ENCODE results near the gene RAB25. TPM values are rescaled to one million over a fixed set of nuclear protein-coding genes. Genes with fewer than 3 reads are reported as not detected.
A peak's percentile ranks its signal among the peaks of the same experiment; 100 is the strongest.

The RAB25 gene
- total and polyA plus RNA-seq, 4 experiments from 2014 or later: 0.53 to 6.6 (median 3.7) TPM

- ChIA-PET POLR2A (ENCODE audit: partially characterized antibody) (interaction anchor here (1.4 kb wide), 1 partner anchor 8 kb away, joined by 4 read pairs; the partner anchor contains the start of gene UBQLN4), CTCF (ENCODE audit: partially characterized antibody) (interaction anchor here (0.8 to 1.2 kb wide), 2 partner anchors 18 to 37 kb away, joined by 3 read pairs; no protein-coding TSS in a partner anchor)
- Histone ChIP-seq H3K27ac (ENCODE audit: low read depth, low read length) (no peak overlapping the region), H3K36me3 (ENCODE audit: insufficient read depth, low read length) (peaks cover 40% of the 10 kb centered on the region), H3K4me3 (ENCODE audit: low read length in 2 of 2) (no peak overlapping the region), H3K4me1 (ENCODE audit: insufficient read depth, low read length) (peaks cover 11% of the 10 kb centered on the region), H3K9me3 (ENCODE audit: control insufficient read depth in 1 of 2, low read length in 2 of 2) (no peaks in the 10 kb centered on the region), H3K27me3 (ENCODE audit: insufficient read depth, low read length) (no peaks in the 10 kb centered on the region)
- H3K4me3 Mint-ChIP-seq: peak overlapping the region in 6 of 8 donors; percentile 5 to 62 (median 42)
- DNase-seq: peak in 2 of 5 donors; percentile 10 to 13
- intact Hi-C loops (cut with micrococcal nuclease): no loop called here
- no peaks in the 10 kb centered on the region for H3K27me3 Mint-ChIP-seq
- peaks cover 33 to 58% of the 10 kb centered on the region in 2 donors for H3K36me3 Mint-ChIP-seq
- H3K4me1 Mint-ChIP-seq: peaks cover 12 to 20% (median 15%) of the 10 kb centered on the region in 4 donors
- peaks cover 0 to 3% (median 0%) of the 10 kb centered on the region in 8 donors for H3K9me3 Mint-ChIP-seq
- peak overlapping the region in 6 of 7 donors; percentile 40 to 86 (median 77) for H3K27ac Mint-ChIP-seq
Observed at GRCh38 chr1:156045076-156045475, 15.9 kb upstream of the RAB25 start.

GRCh38 chr1:156048663-156049258, 12.2 kb upstream of the RAB25 start:
- Histone ChIP-seq H3K27me3 (ENCODE audit: insufficient read depth, low read length) (no peaks in the 10 kb centered on the region), H3K9me3 (ENCODE audit: control insufficient read depth in 1 of 2, low read length in 2 of 2) (no peaks in the 10 kb centered on the region), H3K36me3 (ENCODE audit: insufficient read depth, low read length) (peaks cover 15% of the 10 kb centered on the region), H3K27ac (ENCODE audit: low read depth, low read length) (no peak overlapping the region), H3K4me1 (ENCODE audit: insufficient read depth, low read length) (peaks cover 18% of the 10 kb centered on the region), H3K4me3 (ENCODE audit: low read length in 2 of 2) (no peak overlapping the region)
- CTCF ChIA-PET (ENCODE audit: partially characterized antibody): no interaction called here
- POLR2A ChIA-PET (ENCODE audit: partially characterized antibody): interaction anchor here (1.3 kb wide), 1 partner anchor 28 kb away, joined by 3 read pairs; the partner anchor contains the start of gene SSR2
- no peaks in the 10 kb centered on the region for H3K27me3 Mint-ChIP-seq
- intact Hi-C loops (cut with micrococcal nuclease): no loop called here
- H3K4me1 Mint-ChIP-seq: peaks cover 15 to 41% (median 27%) of the 10 kb centered on the region in 4 donors
- peaks cover 0 to 3% (median 0%) of the 10 kb centered on the region in 8 donors for H3K9me3 Mint-ChIP-seq
- no peak overlapping the region for H3K4me3 Mint-ChIP-seq
- H3K36me3 Mint-ChIP-seq: peaks cover 16 to 36% of the 10 kb centered on the region in 2 donors
- no peak overlapping the region for H3K27ac Mint-ChIP-seq
- DNase-seq: no peak

GRCh38 chr1:156050376-156050775, 10.6 kb upstream of the RAB25 start:
- CTCF ChIA-PET (ENCODE audit: partially characterized antibody): no interaction called here
- peak overlapping the region in 1 of 8 donors; percentile 5 for H3K4me3 Mint-ChIP-seq

GRCh38 chr1:156051011-156051725, 9.8 kb upstream of the RAB25 start:
- peak overlapping the region in 4 of 7 donors; percentile 32 to 87 (median 42) for H3K27ac Mint-ChIP-seq
- CTCF ChIA-PET (ENCODE audit: partially characterized antibody): interaction anchor here (0.6 to 0.9 kb wide), 2 partner anchors 25 to 114 kb away, joined by 3 to 4 read pairs; no protein-coding TSS in a partner anchor

More at GRCh38 chr1:156050376-156050775, 10.6 kb upstream of the RAB25 start:
- intact Hi-C loops (cut with micrococcal nuclease): loop anchor here (5.0 kb wide), 1 partner anchor 43 kb away; no protein-coding TSS in a partner anchor
- Histone ChIP-seq H3K36me3 (ENCODE audit: insufficient read depth, low read length) (peaks cover 15% of the 10 kb centered on the region), H3K27me3 (ENCODE audit: insufficient read depth, low read length) (no peaks in the 10 kb centered on the region), H3K27ac (ENCODE audit: low read depth, low read length) (no peak overlapping the region), H3K4me1 (ENCODE audit: insufficient read depth, low read length) (peaks cover 13% of the 10 kb centered on the region), H3K4me3 (ENCODE audit: low read length in 2 of 2) (no peak overlapping the region), H3K9me3 (ENCODE audit: control insufficient read depth in 1 of 2, low read length in 2 of 2) (no peaks in the 10 kb centered on the region)
- Mint-ChIP-seq H3K27me3 (no peaks in the 10 kb centered on the region), H3K27ac (peak overlapping the region in 2 of 7 donors; percentile 13 to 18), H3K9me3 (peaks cover 0 to 3% (median 0%) of the 10 kb centered on the region in 8 donors), H3K4me1 (peaks cover 7 to 44% (median 23%) of the 10 kb centered on the region in 4 donors), H3K36me3 (peaks cover 10 to 33% of the 10 kb centered on the region in 2 donors)
- no peak for DNase-seq
- POLR2A ChIA-PET (ENCODE audit: partially characterized antibody): no interaction called here

GRCh38 chr1:156052862-156053767, 7.8 kb upstream of the RAB25 start:
- H3K4me3 Mint-ChIP-seq: peak overlapping the region; percentile 90 to 96 (median 94)
- peaks cover 17% of the 10 kb centered on the region for H3K4me1 ChIP-seq (ENCODE audit: insufficient read depth, low read length)
- intact Hi-C loops (cut with micrococcal nuclease): loop anchor here (1.0 to 5.0 kb wide), 3 partner anchors 33 to 115 kb away; partner anchors contain the start of gene SSR2

More at GRCh38 chr1:156051011-156051725, 9.8 kb upstream of the RAB25 start:
- Histone ChIP-seq H3K36me3 (ENCODE audit: insufficient read depth, low read length) (peaks cover 15% of the 10 kb centered on the region), H3K4me1 (ENCODE audit: insufficient read depth, low read length) (peaks cover 17% of the 10 kb centered on the region), H3K4me3 (ENCODE audit: low read length in 2 of 2) (no peak overlapping the region), H3K9me3 (ENCODE audit: control insufficient read depth in 1 of 2, low read length in 2 of 2) (no peaks in the 10 kb centered on the region), H3K27ac (ENCODE audit: low read depth, low read length) (no peak overlapping the region), H3K27me3 (ENCODE audit: insufficient read depth, low read length) (no peaks in the 10 kb centered on the region)
- Mint-ChIP-seq H3K27me3 (no peaks in the 10 kb centered on the region), H3K9me3 (peaks cover 0 to 3% (median 0%) of the 10 kb centered on the region in 8 donors), H3K4me3 (peak overlapping the region in 2 of 8 donors; percentile 35 to 41), H3K4me1 (peaks cover 10 to 47% (median 26%) of the 10 kb centered on the region in 4 donors), H3K36me3 (peaks cover 10 to 34% of the 10 kb centered on the region in 2 donors)
- intact Hi-C loops (cut with micrococcal nuclease): loop anchor here (5.0 kb wide), 1 partner anchor 44 kb away; no protein-coding TSS in a partner anchor
- POLR2A ChIA-PET (ENCODE audit: partially characterized antibody): interaction anchor here (0.6 kb wide), 1 partner anchor 508 kb away, joined by 3 read pairs; no protein-coding TSS in a partner anchor
- DNase-seq: no peak

More at GRCh38 chr1:156052862-156053767, 7.8 kb upstream of the RAB25 start:
- Histone ChIP-seq H3K27ac (ENCODE audit: low read depth, low read length) (peak overlapping the region; percentile 84), H3K4me3 (ENCODE audit: low read length in 2 of 2) (peak overlapping the region; percentile 14 to 61), H3K27me3 (ENCODE audit: insufficient read depth, low read length) (no peaks in the 10 kb centered on the region), H3K9me3 (ENCODE audit: control insufficient read depth in 1 of 2, low read length in 2 of 2) (no peaks in the 10 kb centered on the region), H3K36me3 (ENCODE audit: insufficient read depth, low read length) (peaks cover 13% of the 10 kb centered on the region)
- no peaks in the 10 kb centered on the region for H3K27me3 Mint-ChIP-seq
- H3K36me3 Mint-ChIP-seq: peaks cover 10 to 38% of the 10 kb centered on the region in 2 donors
- ChIA-PET POLR2A (ENCODE audit: partially characterized antibody) (interaction anchor here (1.0 to 1.9 kb wide), 2 partner anchors 8 to 32 kb away, joined by 4 to 11 read pairs; partner anchors contain the start of gene SSR2), CTCF (ENCODE audit: partially characterized antibody) (interaction anchor here (1.0 to 1.3 kb wide), 5 partner anchors 13 to 83 kb away, joined by 3 to 5 read pairs (median 4); no protein-coding TSS in a partner anchor)
- H3K4me1 Mint-ChIP-seq: peaks cover 13 to 51% (median 30%) of the 10 kb centered on the region in 4 donors
- H3K9me3 Mint-ChIP-seq: peaks cover 0 to 3% (median 0%) of the 10 kb centered on the region in 8 donors
- DNase-seq: peak; percentile 55 to 81 (median 59)
- peak overlapping the region; percentile 62 to 96 (median 90) for H3K27ac Mint-ChIP-seq
